ENCODE results near the gene LHX6. TPM values are rescaled to one million over a fixed set of nuclear protein-coding genes. Genes with fewer than 3 reads are reported as not detected.

The LHX6 gene
- polyA plus RNA-seq, 3 donors: 3.3 to 3.8 (median 3.5) TPM

GRCh38 chr9:122236681-122237080 lies 7.9 kb upstream of the LHX6 start:
- no peak for DNase-seq (ENCODE audit: low read depth in 3 of 3, low spot score in 2 of 3)

GRCh38 chr9:122234022-122234748 lies 5.4 kb upstream of the LHX6 start:
- DNase-seq (ENCODE audit: low read depth in 3 of 3, low spot score in 2 of 3): no peak

- DNase-seq (ENCODE audit: low read depth in 3 of 3, low spot score in 2 of 3): no peak
Measured at GRCh38 chr9:122232796-122233306, 4.1 kb upstream of the LHX6 start.

- no peak for DNase-seq (ENCODE audit: low read depth in 3 of 3, low spot score in 2 of 3)
Measured at GRCh38 chr9:122229485-122229837, 704 bp upstream of the LHX6 start.

- no peak for DNase-seq (ENCODE audit: low read depth in 3 of 3, low spot score in 2 of 3)
Measured at GRCh38 chr9:122228191-122228567, 578 bp downstream of the LHX6 start.

GRCh38 chr9:122227575-122227900 lies 1.2 kb downstream of the LHX6 start:
- no peak for DNase-seq (ENCODE audit: low read depth in 3 of 3, low spot score in 2 of 3)

- DNase-seq (ENCODE audit: low read depth in 3 of 3, low spot score in 2 of 3): no peak
Measured at GRCh38 chr9:122226758-122227574, 1.8 kb downstream of the LHX6 start.

- no peak for DNase-seq (ENCODE audit: low read depth in 3 of 3, low spot score in 2 of 3)
Measured at GRCh38 chr9:122226142-122226757, 2.5 kb downstream of the LHX6 start.

GRCh38 chr9:122225312-122226141 lies 3.2 kb downstream of the LHX6 start:
- no peak for DNase-seq (ENCODE audit: low read depth in 3 of 3, low spot score in 2 of 3)

- DNase-seq (ENCODE audit: low read depth in 3 of 3, low spot score in 2 of 3): no peak
Measured at GRCh38 chr9:122223435-122223834, 5.3 kb downstream of the LHX6 start.

GRCh38 chr9:122222791-122223190 lies 6.0 kb downstream of the LHX6 start:
- DNase-seq (ENCODE audit: low read depth in 3 of 3, low spot score in 2 of 3): no peak

GRCh38 chr9:122221183-122221811 lies 7.5 kb downstream of the LHX6 start:
- no peak for DNase-seq (ENCODE audit: low read depth in 3 of 3, low spot score in 2 of 3)

- DNase-seq (ENCODE audit: low read depth in 3 of 3, low spot score in 2 of 3): no peak
Measured at GRCh38 chr9:122220673-122221182, 8.0 kb downstream of the LHX6 start.

GRCh38 chr9:122219856-122220672 lies 8.7 kb downstream of the LHX6 start:
- DNase-seq (ENCODE audit: low read depth in 3 of 3, low spot score in 2 of 3): no peak

GRCh38 chr9:122218935-122219855 lies 9.6 kb downstream of the LHX6 start:
- no peak for DNase-seq (ENCODE audit: low read depth in 3 of 3, low spot score in 2 of 3)

GRCh38 chr9:122218071-122218934 lies 10.5 kb downstream of the LHX6 start:
- DNase-seq (ENCODE audit: low read depth in 3 of 3, low spot score in 2 of 3): no peak

GRCh38 chr9:122217640-122218039 lies 11.1 kb downstream of the LHX6 start:
- DNase-seq (ENCODE audit: low read depth in 3 of 3, low spot score in 2 of 3): no peak

Data from right renal cortex interstitium (tissue), 3 donors.